Measurements from ENCODE around the gene PRR13.

Gene PRR13

GRCh38 chr12:53483225-53483978 is 41.9 kb downstream of the PRR13 start:
- no peak for DNase-seq (ENCODE audit: low read depth)
- no peak overlapping the region for H3K4me3 ChIP-seq (ENCODE audit: control insufficient read depth, low read depth, low read length)
- no peak for TF ChIP-seq CTCF (conservative IDR thresholded peaks at IDR 0.05; ENCODE audit: control insufficient read depth, insufficient read depth, low read depth, low read length)

- no peak for DNase-seq (ENCODE audit: low read depth)
- H3K4me3 ChIP-seq (ENCODE audit: control insufficient read depth, low read depth, low read length): no peak overlapping the region
- TF ChIP-seq CTCF (conservative IDR thresholded peaks at IDR 0.05; ENCODE audit: control insufficient read depth, insufficient read depth, low read depth, low read length): no peak
These were observed 42.4 kb downstream of the PRR13 start for GRCh38 chr12:53483979-53484377.

- H3K4me3 ChIP-seq (ENCODE audit: control insufficient read depth, low read depth, low read length): no peak overlapping the region
- no peak for DNase-seq (ENCODE audit: low read depth)
- TF ChIP-seq CTCF (conservative IDR thresholded peaks at IDR 0.05; ENCODE audit: control insufficient read depth, insufficient read depth, low read depth, low read length): no peak
These were observed 43.4 kb downstream of the PRR13 start for GRCh38 chr12:53484686-53485575.

GRCh38 chr12:53485955-53486735 is 44.6 kb downstream of the PRR13 start:
- no peak overlapping the region for H3K4me3 ChIP-seq (ENCODE audit: control insufficient read depth, low read depth, low read length)
- no peak for DNase-seq (ENCODE audit: low read depth)
- no peak for TF ChIP-seq CTCF (conservative IDR thresholded peaks at IDR 0.05; ENCODE audit: control insufficient read depth, insufficient read depth, low read depth, low read length)

- H3K4me3 ChIP-seq (ENCODE audit: control insufficient read depth, low read depth, low read length): no peak overlapping the region
- TF ChIP-seq CTCF (conservative IDR thresholded peaks at IDR 0.05; ENCODE audit: control insufficient read depth, insufficient read depth, low read depth, low read length): no peak
These were observed 45.4 kb downstream of the PRR13 start for GRCh38 chr12:53486736-53487487.

More at GRCh38 chr12:53486736-53487487, 45.4 kb downstream of the PRR13 start:
- no peak for DNase-seq (ENCODE audit: low read depth)

Measured in fibroblast of mammary gland (primary cell).